Vagina (tissue), 2 donors: Measurements from ENCODE around the gene GCNT4. TPM values are rescaled to one million over a fixed set of nuclear protein-coding genes. Genes with fewer than 3 reads are reported as not detected.

ENCODE experiments used
- DNase-seq, 2 donors: peaks; one replicate each; pipeline ENCODE4 v3.0.0-alpha.2; 2017; ENCODE audit errors: extremely low spot score in 2 of 2
- H3K27ac ChIP-seq: fragments of 200-600 bp; sonication (generic); one replicate; pipeline ENCODE4 v1.5.1; 2019
- H3K27me3 ChIP-seq: fragments of 200-600 bp; sonication (generic); one replicate; pipeline ENCODE4 v1.5.1; 2019
- H3K36me3 ChIP-seq, 2 donors: fragments of 200-600 bp; sonication (generic); one replicate each; pipeline ENCODE4 v1.5.1; 2017 to 2019
- H3K4me1 ChIP-seq: fragments of 200-600 bp; sonication (generic); one replicate; pipeline ENCODE4 v1.5.1; 2019
- H3K4me3 ChIP-seq, 2 donors: fragments of 200-600 bp; sonication (generic); 1 replicate in 1 of 2; 2 replicates in 1 of 2; pipeline ENCODE4 v1.5.1; 2016 to 2019
- H3K9me3 ChIP-seq: fragments of 200-600 bp; sonication (generic); one replicate; pipeline ENCODE4 v1.5.1; 2019
- POLR2A ChIP-seq, 2 donors: fragments of 450-650 bp; IDR thresholded peaks; one replicate each; pipeline ENCODE4 v1.6.1; 2017; ENCODE audit warnings: antibody characterized with exemption in 2 of 2, mild to moderate bottlenecking in 2 of 2, moderate library complexity in 2 of 2
- POLR2AphosphoS5 ChIP-seq, 2 donors: sonication (generic); formaldehyde crosslinking; IDR thresholded peaks; one replicate each; pipeline ENCODE4 v1.9.0; 2017; ENCODE audit warnings: antibody characterized with exemption in 2 of 2, mild to moderate bottlenecking in 2 of 2, low read depth in 1 of 2; ENCODE audit not compliant: insufficient read depth in 1 of 2
- intact Hi-C: fragments of 100-400 bp; cut with DNase I; formaldehyde crosslinking; loops from one replicate; pipeline ENCODE4 v1.15.1; 2023
- total RNA-seq: library from RNA; depleted of rRNA; stranded (reverse); fragments of >200 nt; gene quantifications from one replicate; pipeline ENCODE4 v1.2.3, GENCODE V29; 2016
- TF ChIP-seq, protein P1 (sequence below), 3 experiments: fragments of 450-650 bp in 2 of 3; fragments of 200-600 bp in 1 of 3; sonication (generic) in 1 of 3; IDR thresholded peaks; one replicate each; pipeline ENCODE4 v1.5.1; 2017 to 2019; ENCODE audit warnings: antibody characterized with exemption in 3 of 3, mild to moderate bottlenecking in 2 of 3, moderate library complexity in 2 of 3

Gene GCNT4
- total RNA-seq, 1 donor from 2014 or later, result 2.5 TPM

DNA sequence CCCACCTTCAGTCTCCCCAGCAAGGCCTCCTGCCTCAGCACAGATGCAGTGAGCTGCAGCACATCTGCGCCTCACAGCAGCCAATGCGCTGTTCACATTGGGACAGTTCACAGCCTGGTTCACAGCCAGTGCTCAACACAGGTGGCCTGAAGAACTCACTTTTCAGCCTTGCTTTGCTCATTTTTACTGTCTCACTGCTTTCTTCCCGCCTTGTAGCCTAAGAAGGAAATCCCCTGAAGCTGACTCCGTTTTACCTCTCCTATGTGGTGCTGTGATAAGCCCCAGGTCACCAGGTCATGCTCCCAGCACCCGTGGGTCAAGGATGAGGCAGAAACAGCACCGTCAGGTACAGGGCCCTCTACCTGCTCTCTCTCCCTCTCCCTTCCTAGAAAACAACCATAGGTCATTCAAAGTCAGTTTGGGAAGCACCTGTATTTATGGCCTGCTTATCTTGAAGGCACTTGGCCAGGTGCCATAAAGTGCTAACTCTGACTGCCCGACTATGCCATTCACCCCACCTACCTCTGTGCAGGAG is 1.1 kb downstream of the GCNT4 start:
- TF ChIP-seq, protein P1, sequence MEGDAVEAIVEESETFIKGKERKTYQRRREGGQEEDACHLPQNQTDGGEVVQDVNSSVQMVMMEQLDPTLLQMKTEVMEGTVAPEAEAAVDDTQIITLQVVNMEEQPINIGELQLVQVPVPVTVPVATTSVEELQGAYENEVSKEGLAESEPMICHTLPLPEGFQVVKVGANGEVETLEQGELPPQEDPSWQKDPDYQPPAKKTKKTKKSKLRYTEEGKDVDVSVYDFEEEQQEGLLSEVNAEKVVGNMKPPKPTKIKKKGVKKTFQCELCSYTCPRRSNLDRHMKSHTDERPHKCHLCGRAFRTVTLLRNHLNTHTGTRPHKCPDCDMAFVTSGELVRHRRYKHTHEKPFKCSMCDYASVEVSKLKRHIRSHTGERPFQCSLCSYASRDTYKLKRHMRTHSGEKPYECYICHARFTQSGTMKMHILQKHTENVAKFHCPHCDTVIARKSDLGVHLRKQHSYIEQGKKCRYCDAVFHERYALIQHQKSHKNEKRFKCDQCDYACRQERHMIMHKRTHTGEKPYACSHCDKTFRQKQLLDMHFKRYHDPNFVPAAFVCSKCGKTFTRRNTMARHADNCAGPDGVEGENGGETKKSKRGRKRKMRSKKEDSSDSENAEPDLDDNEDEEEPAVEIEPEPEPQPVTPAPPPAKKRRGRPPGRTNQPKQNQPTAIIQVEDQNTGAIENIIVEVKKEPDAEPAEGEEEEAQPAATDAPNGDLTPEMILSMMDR (IDR thresholded peaks at IDR 0.05), result no peak
- Histone ChIP-seq H3K4me1 (peaks cover 48% of the 10 kb centered on the region), H3K9me3 (no peaks in the 10 kb centered on the region), H3K36me3 (no peaks in the 10 kb centered on the region), H3K27me3 (no peaks in the 10 kb centered on the region), H3K27ac (peak overlapping the region; percentile 15), H3K4me3 (peak overlapping the region; percentile 84 to 90)
- no peak for DNase-seq
- intact Hi-C loops, result no loop called here

DNA sequence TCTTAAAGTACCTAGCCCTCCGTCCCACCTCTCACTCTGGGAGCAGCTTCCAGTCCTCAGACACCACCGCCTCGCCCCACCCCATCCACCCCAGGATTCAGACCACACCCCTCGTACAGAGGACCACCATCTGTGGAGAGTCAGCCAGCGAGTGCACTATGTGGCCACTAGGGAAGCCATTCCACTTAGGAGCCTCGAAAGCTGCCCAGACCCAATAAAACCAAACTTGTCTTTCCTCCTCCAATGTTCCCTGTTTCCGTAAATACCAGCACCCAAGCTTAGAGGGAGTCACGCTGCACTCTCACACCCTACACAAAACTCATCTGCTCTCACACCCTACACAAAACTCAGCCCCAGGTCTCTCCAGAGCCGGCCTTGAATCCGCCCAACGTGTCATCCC is 1.9 kb downstream of the GCNT4 start:
- no peaks in the 10 kb centered on the region for H3K36me3 ChIP-seq
- H3K4me3 ChIP-seq, result no peak overlapping the region
- no peak for DNase-seq
- H3K4me1 ChIP-seq, result peaks cover 48% of the 10 kb centered on the region
- peak overlapping the region; percentile 15 for H3K27ac ChIP-seq
- intact Hi-C loops, result no loop called here
- TF ChIP-seq POLR2AphosphoS5 (IDR thresholded peaks at IDR 0.05; ENCODE audit: insufficient read depth in 1 of 2, low read depth in 1 of 2), result no peak
- TF ChIP-seq, protein P1 (IDR thresholded peaks at IDR 0.05), result peak in 1 of 3 experiments; percentile 11
- no peaks in the 10 kb centered on the region for H3K9me3 ChIP-seq
- H3K27me3 ChIP-seq, result no peaks in the 10 kb centered on the region

DNA sequence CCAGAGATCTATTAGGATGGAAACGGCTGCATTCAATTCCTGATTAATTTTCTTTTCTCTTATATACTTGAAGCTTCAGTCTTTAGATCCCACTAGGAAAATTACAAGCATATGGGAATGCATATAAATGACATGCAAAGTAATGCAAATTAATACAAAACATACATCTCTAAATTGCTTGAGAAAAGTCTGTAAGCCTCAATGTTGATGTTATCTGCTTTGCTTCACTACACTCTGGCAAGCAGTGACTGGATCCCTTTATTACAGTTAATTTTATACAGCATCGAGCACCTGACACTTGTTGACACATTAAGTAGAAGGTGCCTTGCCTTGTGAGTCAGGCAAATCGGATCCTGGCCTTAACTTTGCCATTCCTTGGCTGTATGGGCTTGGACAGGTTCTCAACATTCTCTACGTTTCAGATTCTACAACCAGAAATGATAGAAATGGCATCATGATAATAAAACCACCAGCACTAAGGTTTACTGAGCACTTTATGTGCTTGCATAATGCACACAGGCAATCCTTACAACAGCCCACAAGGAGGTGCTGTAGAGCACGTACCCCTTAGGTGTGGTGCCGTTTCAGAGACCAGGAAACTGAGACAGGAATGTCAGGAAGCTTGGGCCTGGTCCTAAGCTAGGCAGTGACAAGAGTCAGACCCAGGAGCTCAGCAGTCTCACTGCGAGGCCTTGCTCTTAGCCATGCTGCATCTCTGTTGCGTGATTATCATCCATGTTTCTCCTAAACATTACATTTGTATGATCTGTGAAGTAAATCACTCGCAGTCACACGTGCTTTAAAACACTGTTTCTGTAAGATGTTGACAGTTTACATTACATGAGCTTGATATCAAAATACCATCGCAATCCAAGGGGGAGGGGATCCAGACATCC is 2.7 kb downstream of the GCNT4 start:
- intact Hi-C loops, result no loop called here
- no peak overlapping the region for H3K27ac ChIP-seq
- TF ChIP-seq POLR2A (IDR thresholded peaks at IDR 0.05), result no peak
- peak in 1 of 2 donors; percentile 10 for TF ChIP-seq POLR2AphosphoS5 (IDR thresholded peaks at IDR 0.05; ENCODE audit: insufficient read depth in 1 of 2, low read depth in 1 of 2)
- TF ChIP-seq, protein P1 (IDR thresholded peaks at IDR 0.05), result peak; percentile 17 to 44 (median 32)
- no peak for DNase-seq
- H3K4me3 ChIP-seq, result no peak overlapping the region
- no peaks in the 10 kb centered on the region for H3K9me3 ChIP-seq
- H3K36me3 ChIP-seq, result no peaks in the 10 kb centered on the region
- no peaks in the 10 kb centered on the region for H3K27me3 ChIP-seq
- peaks cover 45% of the 10 kb centered on the region for H3K4me1 ChIP-seq

DNA sequence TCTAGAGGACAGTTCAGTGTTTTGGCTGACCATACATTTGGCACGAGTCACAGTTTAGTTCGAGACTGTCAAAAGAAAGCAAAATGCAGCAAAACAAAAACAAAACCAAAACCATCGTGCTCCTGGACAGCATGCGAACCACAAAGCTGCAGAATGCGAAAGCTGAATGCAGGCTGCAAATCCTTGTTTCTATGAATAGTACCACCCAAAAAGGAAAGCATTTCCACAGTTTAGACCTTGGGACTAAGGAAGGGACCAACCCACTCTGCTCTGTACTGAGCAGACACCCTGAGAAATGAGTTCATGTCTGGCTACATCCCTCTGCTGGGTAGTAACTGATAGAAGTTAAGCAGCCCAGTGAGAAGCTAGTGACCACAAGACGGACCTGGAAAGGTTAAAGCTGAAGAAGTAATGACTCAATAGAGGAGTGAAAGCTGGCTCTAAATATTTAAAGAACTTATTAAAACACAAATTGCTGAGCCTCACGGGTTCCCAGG is 3.9 kb downstream of the GCNT4 start:
- no peaks in the 10 kb centered on the region for H3K9me3 ChIP-seq
- peak overlapping the region; percentile 0 to 14 for H3K4me3 ChIP-seq
- peak overlapping the region; percentile 47 for H3K27ac ChIP-seq
- TF ChIP-seq POLR2AphosphoS5 (IDR thresholded peaks at IDR 0.05; ENCODE audit: insufficient read depth in 1 of 2, low read depth in 1 of 2), result no peak
- TF ChIP-seq, protein P1 (IDR thresholded peaks at IDR 0.05), result no peak
- TF ChIP-seq POLR2A (IDR thresholded peaks at IDR 0.05), result no peak
- H3K36me3 ChIP-seq, result no peaks in the 10 kb centered on the region
- H3K4me1 ChIP-seq, result peaks cover 37% of the 10 kb centered on the region
- intact Hi-C loops, result no loop called here
- DNase-seq, result no peak
- no peaks in the 10 kb centered on the region for H3K27me3 ChIP-seq

DNA sequence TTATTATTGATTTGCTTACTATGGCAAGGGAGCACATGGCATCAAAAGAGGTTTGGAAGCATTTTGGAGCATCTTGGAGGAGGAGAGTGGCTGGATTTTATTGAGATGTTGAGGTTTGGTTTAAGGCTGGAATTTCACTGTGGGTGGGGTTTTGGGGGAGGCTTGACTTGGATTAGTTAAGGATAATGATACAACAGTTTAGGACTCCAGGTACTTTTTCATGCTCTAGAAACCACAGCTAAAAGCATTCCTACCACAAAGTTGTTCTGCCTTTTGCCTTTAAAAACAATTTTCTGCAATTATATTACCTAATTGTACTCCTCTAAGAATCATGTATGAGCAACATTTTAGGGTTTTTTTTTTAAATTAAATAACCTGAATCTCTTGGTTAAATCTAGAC is 5.0 kb downstream of the GCNT4 start:
- H3K4me1 ChIP-seq, result peaks cover 37% of the 10 kb centered on the region
- no peak for DNase-seq
- no peaks in the 10 kb centered on the region for H3K27me3 ChIP-seq
- H3K27ac ChIP-seq, result no peak overlapping the region
- TF ChIP-seq, protein P1 (IDR thresholded peaks at IDR 0.05), result no peak
- no peak for TF ChIP-seq POLR2AphosphoS5 (IDR thresholded peaks at IDR 0.05; ENCODE audit: insufficient read depth in 1 of 2, low read depth in 1 of 2)
- H3K36me3 ChIP-seq, result no peaks in the 10 kb centered on the region
- intact Hi-C loops, result no loop called here
- H3K9me3 ChIP-seq, result no peaks in the 10 kb centered on the region
- H3K4me3 ChIP-seq, result no peak overlapping the region
